H9 (cell line): Measurements from ENCODE around the gene FGD6. TPM values are rescaled to one million over a fixed set of nuclear protein-coding genes. Genes with fewer than 3 reads are reported as not detected.
A peak's percentile ranks its signal among the peaks of the same experiment; 100 is the strongest.

ENCODE experiments used
- DNase-seq: peaks from one replicate; pipeline ENCODE4 v3.0.0-alpha.2; 2017
- H2AFZ ChIP-seq: one replicate; pipeline ENCODE4 v1.6.1; 2013; ENCODE audit warnings: mild to moderate bottlenecking, low read length, control low read depth, moderate library complexity
- H2AK5ac ChIP-seq: 2 replicates; pipeline ENCODE4 v1.6.1; 2013; ENCODE audit warnings: low read length, control low read depth, mixed read lengths; ENCODE audit not compliant: insufficient read length
- H2BK120ac ChIP-seq: one replicate; pipeline ENCODE4 v1.6.1; 2013; ENCODE audit warnings: low read depth, mild to moderate bottlenecking, low read length, control low read depth, inconsistent platforms; ENCODE audit not compliant: poor library complexity, severe bottlenecking
- H2BK12ac ChIP-seq: 2 replicates; pipeline ENCODE4 v1.6.1; 2013; ENCODE audit warnings: low read length, control low read depth, mixed read lengths, low read depth; ENCODE audit not compliant: insufficient read length
- H2BK15ac ChIP-seq: 2 replicates; pipeline ENCODE4 v1.6.1; 2013; ENCODE audit warnings: low read depth, low read length, control low read depth
- H2BK20ac ChIP-seq: one replicate; pipeline ENCODE4 v1.6.1; 2013; ENCODE audit warnings: low read depth, mild to moderate bottlenecking, low read length, control low read depth, inconsistent platforms; ENCODE audit not compliant: poor library complexity, severe bottlenecking
- H2BK5ac ChIP-seq: 2 replicates; pipeline ENCODE4 v1.6.1; 2013; ENCODE audit warnings: low read length, control low read depth, mixed read lengths; ENCODE audit not compliant: insufficient read length
- H3K14ac ChIP-seq: 2 replicates; pipeline ENCODE4 v1.6.1; 2013; ENCODE audit warnings: low read length, control low read depth; ENCODE audit not compliant: insufficient read depth
- H3K18ac ChIP-seq: 2 replicates; pipeline ENCODE4 v1.6.1; 2013; ENCODE audit warnings: low read depth, mild to moderate bottlenecking, mixed read lengths, low read length, control low read depth; ENCODE audit not compliant: insufficient read length
- H3K23ac ChIP-seq: 2 replicates; pipeline ENCODE4 v1.6.1; 2013; ENCODE audit warnings: low read length, control low read depth, mixed read lengths, low read depth; ENCODE audit not compliant: insufficient read length
- H3K23me2 ChIP-seq: 2 replicates; pipeline ENCODE4 v1.6.1; 2013; ENCODE audit warnings: low read depth, mild to moderate bottlenecking, mixed read lengths, low read length, control low read depth; ENCODE audit not compliant: insufficient read length, poor library complexity, severe bottlenecking
- H3K27ac ChIP-seq: 2 replicates; pipeline ENCODE4 v1.5.1; 2013; ENCODE audit warnings: low read length, control low read depth, mixed read lengths, low read depth; ENCODE audit not compliant: insufficient read length
- H3K27me3 ChIP-seq: 2 replicates; pipeline ENCODE4 v1.6.1; 2013; ENCODE audit warnings: low read length, control low read depth, inconsistent platforms; ENCODE audit not compliant: insufficient read depth
- H3K4ac ChIP-seq: 2 replicates; pipeline ENCODE4 v1.6.1; 2013; ENCODE audit warnings: low read depth, mild to moderate bottlenecking, control low read depth, inconsistent platforms, low read length, moderate library complexity
- H3K4me1 ChIP-seq: 2 replicates; pipeline ENCODE4 v1.6.1; 2013; ENCODE audit warnings: low read length, control low read depth, inconsistent platforms; ENCODE audit not compliant: insufficient read depth
- H3K4me2 ChIP-seq: 2 replicates; pipeline ENCODE4 v1.6.1; 2013; ENCODE audit warnings: low read length, control low read depth, mixed read lengths; ENCODE audit not compliant: insufficient read length, insufficient read depth
- H3K56ac ChIP-seq: 2 replicates; pipeline ENCODE4 v1.6.1; 2013; ENCODE audit warnings: low read depth, mild to moderate bottlenecking, mixed read lengths, low read length, control low read depth; ENCODE audit not compliant: insufficient read length
- H3K79me1 ChIP-seq: 2 replicates; pipeline ENCODE4 v1.6.1; 2013; ENCODE audit warnings: low read depth, mild to moderate bottlenecking, moderate library complexity, low read length, control low read depth, inconsistent platforms; ENCODE audit not compliant: insufficient read depth, poor library complexity, severe bottlenecking
- H3K79me2 ChIP-seq: 2 replicates; pipeline ENCODE4 v1.6.1; 2013; ENCODE audit warnings: low read length, control low read depth, inconsistent platforms; ENCODE audit not compliant: insufficient read depth
- H3K9ac ChIP-seq: 2 replicates; pipeline ENCODE4 v1.6.1; 2013; ENCODE audit warnings: low read length, control low read depth, mixed read lengths; ENCODE audit not compliant: insufficient read length; ENCODE audit errors: extremely low read depth
- H3K9me3 ChIP-seq: one replicate; pipeline ENCODE4 v1.6.1; 2013; ENCODE audit warnings: low read depth, low read length, inconsistent platforms; ENCODE audit not compliant: control insufficient read depth
- H3T11ph ChIP-seq: one replicate; pipeline ENCODE4 v1.6.1; 2013; ENCODE audit warnings: mild to moderate bottlenecking, low read length, control low read depth, inconsistent platforms
- H4K20me1 ChIP-seq: one replicate; pipeline ENCODE4 v1.6.1; 2013; ENCODE audit not compliant: control insufficient read depth, insufficient read length, insufficient read depth
- H4K5ac ChIP-seq: 2 replicates; pipeline ENCODE4 v1.6.1; 2013; ENCODE audit warnings: low read depth, mild to moderate bottlenecking, mixed read lengths, low read length, control low read depth; ENCODE audit not compliant: insufficient read length
- H4K8ac ChIP-seq: replicated peaks from 2 replicates; pipeline ENCODE4 v1.6.1; 2013; ENCODE audit warnings: low read length, control low read depth, mixed read lengths, low read depth; ENCODE audit not compliant: insufficient read length
- H4K91ac ChIP-seq: 2 replicates; pipeline ENCODE4 v1.6.1; 2013; ENCODE audit warnings: low read depth, mild to moderate bottlenecking, moderate library complexity, mixed read lengths, low read length, control low read depth; ENCODE audit not compliant: insufficient read length
- H3K27ac Mint-ChIP-seq, 3 experiments: 2 replicates in 2 of 3; 3 replicates in 1 of 3; pipeline ENCODE4 v1.8.0; 2020 to 2021; ENCODE audit warnings: mixed read lengths in 3 of 3, mild to moderate bottlenecking in 1 of 3, moderate library complexity in 1 of 3
- H3K27me3 Mint-ChIP-seq: 2 replicates; pipeline ENCODE4 v1.8.0; 2021; ENCODE audit warnings: low read depth, mild to moderate bottlenecking, moderate library complexity, mixed read lengths
- H3K36me3 Mint-ChIP-seq, 3 experiments: 2 replicates in 2 of 3; 3 replicates in 1 of 3; pipeline ENCODE4 v1.8.0; 2020 to 2021; ENCODE audit warnings: low read depth in 3 of 3, mixed read lengths in 3 of 3; ENCODE audit not compliant: insufficient read depth in 1 of 3
- H3K4me1 Mint-ChIP-seq, 2 experiments: 2 replicates each; pipeline ENCODE4 v1.8.0; 2020; ENCODE audit warnings: mixed read lengths in 2 of 2
- H3K4me3 Mint-ChIP-seq, 2 experiments: 2 replicates in 1 of 2; 3 replicates in 1 of 2; pipeline ENCODE4 v1.8.0; 2020 to 2021; ENCODE audit warnings: mild to moderate bottlenecking in 2 of 2, mixed read lengths in 2 of 2, moderate library complexity in 1 of 2
- H3K9me3 Mint-ChIP-seq, 2 experiments: 2 replicates in 1 of 2; 3 replicates in 1 of 2; pipeline ENCODE4 v1.8.0; 2020; ENCODE audit warnings: mild to moderate bottlenecking in 2 of 2, mixed read lengths in 2 of 2, moderate library complexity in 1 of 2
- CTCF ChIP-seq: fragments of 200-600 bp; sonication (generic); conservative IDR thresholded peaks from 3 replicates; pipeline ENCODE4 v1.8.0; 2021; ENCODE audit warnings: antibody characterized with exemption, mild to moderate bottlenecking
- WGBS: extraction: QIAGEN DNeasy Blood & Tissue Kit; methylation state at CpG from one replicate; pipeline ENCODE4 v1.1.7; 2013; ENCODE audit warnings: missing lambda C conversion rate, low lambda C conversion rate, mixed read lengths; ENCODE audit not compliant: insufficient read length; ENCODE audit errors: extremely low coverage; 5-methylcytosine and 5-hydroxymethylcytosine counted together
- total RNA-seq: library from RNA; stranded (reverse); gene quantifications from 2 replicates; pipeline ENCODE4 v1.2.1, GENCODE V29; 2021

The FGD6 gene
- total RNA-seq, 1 experiment from 2014 or later, result 39.5 TPM

GRCh38 chr12:95191060-95191696 is 26.1 kb downstream of the FGD6 start:
- H3K23ac ChIP-seq, result no peak overlapping the region
- no peak for TF ChIP-seq CTCF
- no peak overlapping the region for H2BK15ac ChIP-seq
- no peaks in the 10 kb centered on the region for H3K9me3 Mint-ChIP-seq
- H3K79me2 ChIP-seq, result peaks cover 2% of the 10 kb centered on the region; the same call in 1 of the 2 replicates
- no peak overlapping the region for H2BK12ac ChIP-seq
- H3K4me1 ChIP-seq, result peaks cover 2% of the 10 kb centered on the region; the same call in 1 of the 2 replicates
- no peak overlapping the region for H2BK5ac ChIP-seq
- H2BK20ac ChIP-seq, result no peak overlapping the region
- H2AFZ ChIP-seq, result no peak overlapping the region
- no peak overlapping the region for H3K9ac ChIP-seq
- WGBS, result no CpG with 5 or more reads among the region's 1 CpG
- H3K27me3 ChIP-seq, result no peaks in the 10 kb centered on the region
- H3K56ac ChIP-seq, result no peak overlapping the region
- H3K23me2 ChIP-seq, result no peaks in the 10 kb centered on the region
- no peak overlapping the region for H3T11ph ChIP-seq
- no peak overlapping the region for H3K14ac ChIP-seq
- no peak overlapping the region for H4K8ac ChIP-seq
- no peaks in the 10 kb centered on the region for H4K20me1 ChIP-seq
- peaks cover 3% of the 10 kb centered on the region for H3K79me1 ChIP-seq
- no peak overlapping the region for H3K4me2 ChIP-seq
- peak overlapping the region in 1 of 3 experiments; percentile 22; a peak in 2 of 7 replicates for H3K27ac Mint-ChIP-seq
- no peak overlapping the region for H3K4me3 Mint-ChIP-seq
- no peak for DNase-seq
- H4K5ac ChIP-seq, result no peak overlapping the region
- H3K18ac ChIP-seq, result no peak overlapping the region
- no peak overlapping the region for H4K91ac ChIP-seq
- H2AK5ac ChIP-seq, result no peak overlapping the region
- peaks cover 30 to 35% of the 10 kb centered on the region in 2 experiments for H3K4me1 Mint-ChIP-seq
- H3K27me3 Mint-ChIP-seq, result no peaks in the 10 kb centered on the region
- H3K4ac ChIP-seq, result no peak overlapping the region
- peaks cover 0 to 11% (median 4%) of the 10 kb centered on the region in 3 experiments; a peak in 3 of 7 replicates for H3K36me3 Mint-ChIP-seq
- no peak overlapping the region for H3K27ac ChIP-seq
- H2BK120ac ChIP-seq, result no peak overlapping the region
- H3K9me3 ChIP-seq, result no peaks in the 10 kb centered on the region
